Inflammatory macrophage treated with lipopolysaccharide for 4 hours (primary cell): ENCODE measurements around the gene B4GALNT3.

Experiments
- DNase-seq: peaks from one replicate; pipeline ENCODE4 v3.0.0-alpha.2; 2020

Gene B4GALNT3

GRCh38 chr12:510071-510825 is 50.5 kb downstream of the B4GALNT3 start:
- no peak for DNase-seq

DNA sequence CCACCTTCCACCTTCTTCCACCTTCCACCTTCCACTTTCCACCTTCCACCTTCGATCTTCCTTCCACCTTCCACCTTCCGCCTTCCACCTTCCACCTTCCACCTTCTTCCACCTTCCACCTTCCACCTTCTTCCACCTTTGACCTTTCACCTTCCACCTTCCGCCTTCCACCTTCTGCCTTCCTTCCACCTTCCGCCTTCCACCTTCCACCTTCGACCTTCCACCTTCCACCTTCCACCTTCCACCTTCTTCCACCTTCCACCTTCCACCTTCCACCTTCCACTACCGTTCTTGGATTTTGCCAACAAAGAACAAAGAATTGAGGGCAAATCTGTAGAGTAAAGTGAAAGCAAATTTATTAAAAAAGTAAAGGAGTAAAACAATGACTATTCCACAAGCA is 53.2 kb downstream of the B4GALNT3 start:
- no peak for DNase-seq

DNA sequence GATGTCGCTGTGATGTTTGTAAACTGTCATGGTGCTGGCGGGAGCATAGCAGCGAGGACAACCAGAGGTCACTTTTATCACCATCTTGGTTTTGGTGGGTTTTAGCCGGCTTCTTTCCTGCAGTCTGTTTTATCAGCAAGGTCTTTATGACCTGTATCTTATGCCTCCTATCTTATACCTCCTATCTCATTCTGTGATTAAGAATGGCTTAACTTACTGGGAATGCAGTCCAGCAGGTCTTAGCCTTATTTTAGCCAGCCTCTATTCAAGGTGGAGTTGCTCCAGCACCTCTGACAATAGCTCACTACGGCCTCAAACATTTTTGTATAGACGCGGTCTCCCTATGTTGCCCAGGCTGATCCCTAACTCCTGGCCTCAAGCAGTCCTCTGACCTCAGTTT is 53.7 kb downstream of the B4GALNT3 start:
- no peak for DNase-seq

GRCh38 chr12:517538-517937 is 57.8 kb downstream of the B4GALNT3 start:
- no peak for DNase-seq

DNA sequence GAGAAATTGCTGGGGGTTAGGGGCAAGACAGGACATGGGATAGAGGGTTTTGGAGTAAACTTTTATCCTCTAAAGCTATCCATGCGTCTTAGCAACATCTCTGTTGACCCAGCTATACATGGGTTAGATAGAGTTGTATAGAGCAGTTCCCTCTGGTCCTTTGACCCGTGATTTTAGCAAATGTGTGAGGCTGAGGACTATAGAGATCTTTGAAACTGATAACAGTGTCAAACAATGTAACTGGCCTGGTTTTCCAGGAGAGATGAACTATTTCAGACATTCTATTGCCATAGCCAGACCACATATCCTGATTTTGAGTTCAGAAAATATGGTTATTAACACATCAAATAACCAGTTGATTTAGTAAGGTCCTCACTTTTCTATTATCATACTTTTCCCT is 60.4 kb downstream of the B4GALNT3 start:
- DNase-seq: no peak

DNA sequence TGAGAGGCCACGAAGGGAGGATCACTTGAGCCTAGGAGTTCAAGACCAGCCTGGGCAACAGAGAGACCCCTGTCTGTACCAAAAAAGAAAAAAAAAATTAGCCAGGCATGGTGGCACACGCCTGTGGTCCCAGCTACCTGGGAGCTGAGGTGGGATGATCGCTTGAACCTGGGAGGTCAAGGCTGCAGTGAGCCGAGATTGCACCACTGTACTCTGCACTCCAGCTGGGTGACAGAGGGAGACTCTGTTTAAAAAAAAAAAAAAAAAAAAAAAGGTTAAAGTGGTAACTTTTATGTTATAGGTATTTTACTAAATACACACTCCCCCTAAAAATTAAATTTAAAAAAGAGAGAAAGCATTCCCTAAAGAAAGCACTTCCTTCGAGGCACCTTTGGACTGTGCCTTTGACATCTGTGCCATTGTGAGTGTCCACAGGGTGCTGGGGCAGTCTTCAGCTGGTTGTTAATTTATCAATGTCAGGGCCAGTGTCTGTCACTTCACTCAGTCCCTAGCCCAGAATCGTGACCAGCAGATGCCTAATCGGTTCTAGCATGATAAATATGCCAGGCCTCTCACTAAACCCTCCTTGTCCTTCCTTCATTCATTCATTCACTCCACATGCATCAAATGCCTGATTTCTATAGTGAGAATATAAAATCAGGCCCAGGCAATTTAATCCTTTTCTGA is 63.1 kb downstream of the B4GALNT3 start:
- no peak for DNase-seq

GRCh38 chr12:524167-524951 is 64.6 kb downstream of the B4GALNT3 start:
- no peak for DNase-seq

DNA sequence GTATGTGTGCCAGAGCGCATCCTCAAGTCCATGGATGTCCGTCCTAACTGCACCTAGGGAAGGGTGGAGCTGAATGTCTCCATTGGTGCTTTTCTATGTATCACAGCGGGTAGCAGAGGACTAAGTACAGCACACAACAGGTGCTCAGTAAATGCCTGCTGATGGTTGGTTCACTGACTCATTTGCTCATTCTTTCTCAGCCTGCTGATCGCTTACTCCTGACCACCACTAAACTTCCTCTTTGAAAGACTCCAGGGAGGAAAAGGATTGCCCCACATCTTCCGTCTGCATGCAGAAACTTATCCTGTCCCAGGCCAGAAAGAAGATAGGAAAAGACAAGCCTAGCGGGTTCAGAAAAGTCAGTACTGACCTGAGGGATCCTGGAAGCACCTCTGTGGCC is 66.3 kb downstream of the B4GALNT3 start:
- DNase-seq: peak; percentile 68

GRCh38 chr12:527241-527640 is 67.5 kb downstream of the B4GALNT3 start:
- no peak for DNase-seq

DNA sequence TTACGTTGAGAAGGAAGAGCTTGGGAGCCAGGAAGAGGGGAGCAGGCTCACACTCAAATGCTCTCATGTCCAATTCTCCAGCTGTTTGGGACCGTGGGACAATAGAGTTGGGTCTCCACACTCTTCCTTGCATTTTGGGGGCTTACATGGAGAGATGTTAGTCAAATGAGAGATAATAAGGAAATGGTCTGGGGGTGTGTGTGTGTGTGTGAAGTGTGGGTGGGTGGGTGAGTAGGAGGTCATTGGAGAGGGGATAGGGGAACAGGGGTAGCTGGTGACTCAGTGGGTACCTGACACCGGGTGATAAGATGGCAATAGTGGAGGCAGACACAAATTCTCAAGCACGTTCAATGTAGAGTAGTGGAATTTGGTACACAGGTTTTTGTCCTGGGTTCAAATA is 68.0 kb downstream of the B4GALNT3 start:
- no peak for DNase-seq

DNA sequence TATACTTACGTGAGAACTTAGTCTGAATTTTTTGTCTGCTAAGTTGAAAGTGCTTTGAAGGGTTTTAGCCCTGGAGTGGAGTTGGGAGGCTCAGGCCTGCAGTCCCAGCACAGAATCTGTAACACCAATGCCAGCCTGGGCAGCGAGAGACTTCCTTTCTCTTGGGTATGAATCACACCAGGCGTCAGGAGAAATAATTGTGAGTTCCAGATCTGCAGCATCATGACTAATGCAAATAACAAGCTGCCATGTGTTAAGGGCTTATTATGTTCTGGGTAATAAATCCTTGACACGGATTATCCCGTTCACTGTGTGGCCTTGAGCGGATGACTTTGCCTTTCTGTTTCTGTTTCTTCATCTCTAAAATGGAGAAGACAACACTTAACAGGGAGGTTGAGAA is 70.6 kb downstream of the B4GALNT3 start:
- no peak for DNase-seq

GRCh38 chr12:530821-531220 is 71.1 kb downstream of the B4GALNT3 start:
- DNase-seq: no peak

GRCh38 chr12:531951-532585 is 72.3 kb downstream of the B4GALNT3 start:
- DNase-seq: no peak

DNA sequence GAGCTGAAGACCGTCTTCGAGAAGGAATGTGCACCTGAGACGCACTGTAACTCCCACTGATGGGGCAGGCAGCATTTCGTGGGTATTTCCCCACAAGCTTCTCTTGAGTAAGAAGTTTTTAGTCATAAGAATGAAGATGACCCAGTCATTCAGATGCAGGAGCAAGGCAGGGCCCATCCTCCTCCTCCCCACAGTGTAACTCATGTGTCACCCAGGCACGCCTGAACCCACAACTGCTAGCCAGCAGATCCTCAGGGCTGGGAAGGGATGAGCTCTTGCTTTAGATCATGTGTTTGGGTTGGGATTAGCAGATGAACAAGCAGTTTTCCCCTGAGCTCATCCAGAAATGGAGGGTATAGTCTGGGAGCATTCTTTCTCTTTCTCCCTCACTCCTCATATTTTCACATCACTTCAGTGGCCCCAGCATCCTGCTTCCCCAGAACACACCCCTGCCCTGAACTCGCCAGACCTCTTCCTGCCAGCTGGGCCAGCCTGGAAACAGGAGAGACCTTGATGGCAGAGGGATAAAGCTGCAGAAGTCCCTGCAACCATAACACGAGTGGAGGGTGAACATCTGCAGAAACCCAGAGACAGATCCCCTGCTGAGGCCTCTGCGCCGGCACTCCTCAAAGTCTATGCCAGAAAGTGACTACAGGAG is 73.3 kb downstream of the B4GALNT3 start:
- no peak for DNase-seq

GRCh38 chr12:533718-534117 is 74.0 kb downstream of the B4GALNT3 start:
- no peak for DNase-seq

DNA sequence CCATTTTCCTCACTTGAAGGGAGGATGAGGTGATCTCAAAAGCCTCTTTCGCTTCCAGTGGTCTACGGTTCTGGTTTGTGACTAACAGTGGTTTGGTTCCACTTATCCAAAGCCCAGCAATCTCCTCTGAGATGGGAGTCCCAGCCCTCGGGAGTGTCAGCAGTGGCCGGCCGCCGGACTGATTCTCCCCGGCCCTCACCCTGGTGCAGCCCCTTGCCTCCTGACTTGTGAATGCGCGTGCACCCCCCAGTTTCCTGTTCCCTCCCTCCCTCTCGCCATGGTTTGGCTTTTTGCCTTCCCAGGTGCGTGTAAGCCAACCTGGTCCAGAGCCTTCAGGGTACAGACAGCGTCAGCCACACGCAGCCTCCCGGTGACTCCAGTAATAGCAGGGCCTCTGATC is 74.5 kb downstream of the B4GALNT3 start:
- DNase-seq: no peak

DNA sequence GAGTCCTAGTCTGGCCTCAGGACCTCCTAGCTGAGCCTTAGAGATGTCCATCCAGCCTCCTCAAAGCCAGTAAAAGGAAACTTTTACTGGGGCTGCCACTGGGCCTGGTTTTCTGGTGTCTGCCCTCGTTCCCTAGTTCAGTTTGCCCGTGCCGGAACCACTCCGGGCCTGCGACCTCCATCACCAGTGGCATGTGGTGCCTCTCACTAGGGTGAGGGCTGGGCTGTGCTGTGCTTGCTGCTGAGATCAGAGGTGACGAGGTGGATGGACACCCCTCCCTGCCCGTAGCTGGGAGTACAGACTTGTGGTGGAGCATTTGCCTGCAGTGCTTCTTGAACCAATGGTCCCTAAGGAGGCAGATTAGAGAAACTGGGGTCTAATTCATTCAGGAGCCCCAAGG is 75.7 kb downstream of the B4GALNT3 start:
- DNase-seq: no peak

- no peak for DNase-seq
Observed at GRCh38 chr12:536751-537245, 77.1 kb downstream of the B4GALNT3 start.

DNA sequence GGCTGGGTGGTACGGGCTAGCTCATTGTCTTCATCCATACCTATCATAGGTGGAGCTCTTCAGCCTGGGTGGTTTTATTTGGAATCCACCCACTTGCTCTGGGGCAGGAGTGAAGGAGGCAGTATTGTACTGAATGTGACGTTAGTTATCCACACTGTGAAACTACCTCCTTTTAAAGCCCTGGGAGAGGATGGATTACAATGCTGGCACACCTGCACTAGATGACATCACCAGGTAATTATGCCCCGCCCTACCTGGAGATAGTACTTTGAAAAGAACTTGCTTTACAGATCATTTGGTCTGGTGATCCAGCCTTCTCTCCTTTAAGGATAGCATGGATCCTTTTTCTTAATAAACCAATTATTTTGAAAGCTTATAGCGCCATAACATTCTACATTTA is 78.0 kb downstream of the B4GALNT3 start:
- DNase-seq: no peak

GRCh38 chr12:538731-539539 is 79.2 kb downstream of the B4GALNT3 start:
- no peak for DNase-seq

DNA sequence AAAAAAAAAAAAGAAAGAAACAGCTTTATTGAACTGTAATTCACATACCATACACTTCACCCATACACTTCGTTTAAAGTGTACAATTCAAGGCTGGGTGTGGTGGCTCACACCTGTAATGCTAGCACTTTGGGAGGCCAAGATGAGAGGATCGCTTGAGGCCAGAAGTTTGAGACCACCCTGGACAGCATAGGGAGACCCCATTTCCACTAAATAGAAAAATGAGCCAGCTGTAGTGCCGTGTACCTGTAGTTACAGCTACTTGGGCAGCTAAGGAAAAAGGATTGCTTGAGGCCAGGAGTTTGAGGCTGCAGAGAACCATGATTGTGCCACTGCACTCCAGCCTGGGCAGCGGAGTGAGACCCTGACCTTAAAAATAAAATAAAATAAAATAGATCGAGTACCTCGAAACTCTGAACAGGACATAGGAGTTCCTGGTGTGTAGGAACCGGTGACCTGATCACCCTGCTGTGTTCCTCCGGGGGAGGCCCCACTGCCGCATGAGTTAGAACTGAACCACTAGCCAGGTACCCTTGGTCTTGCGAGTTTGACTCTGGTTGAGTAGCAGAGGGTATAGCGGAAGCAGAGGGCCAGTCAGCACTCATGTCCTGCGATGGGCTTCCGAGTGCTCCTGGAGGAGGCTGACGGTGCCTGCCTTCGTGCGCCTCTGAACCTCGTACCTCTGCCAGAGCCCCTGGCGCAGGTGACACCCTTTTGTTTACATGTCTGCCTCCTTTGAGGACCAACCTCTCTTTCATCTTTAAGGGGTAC is 80.0 kb downstream of the B4GALNT3 start:
- no peak for DNase-seq
